HG02678 (cell line): ENCODE data around the gene TSPAN18.

Experiments used
- ATAC-seq: cut with Tn5 transposase; IDR thresholded peaks from one replicate; pipeline ENCODE4 v1.9.1; 2021; ENCODE audit warnings: mild to moderate bottlenecking, moderate library complexity; ENCODE audit not compliant: unreplicated experiment

The TSPAN18 gene

GRCh38 chr11:44726283-44727113 lies at the start of gene TSPAN18:
TSPAN18 (plus strand) TSS chr11:44726962; CDS start chr11:44906417, 179,455 bp downstream.
- ATAC-seq: peak; percentile 83

- no peak for ATAC-seq
Measured at GRCh38 chr11:44680982-44681597, 45.7 kb upstream of the TSPAN18 start.

- no peak for ATAC-seq
Measured at GRCh38 chr11:44681698-44682097, 45.1 kb upstream of the TSPAN18 start.

GRCh38 chr11:44684859-44685281 lies 41.9 kb upstream of the TSPAN18 start:
- ATAC-seq: no peak

- no peak for ATAC-seq
Measured at GRCh38 chr11:44687388-44687787, 39.4 kb upstream of the TSPAN18 start.

GRCh38 chr11:44689265-44689664 lies 37.5 kb upstream of the TSPAN18 start:
- no peak for ATAC-seq

- ATAC-seq: no peak
Measured at GRCh38 chr11:44690651-44691050, 36.1 kb upstream of the TSPAN18 start.

GRCh38 chr11:44692460-44692859 lies 34.3 kb upstream of the TSPAN18 start:
- no peak for ATAC-seq

- no peak for ATAC-seq
Measured at GRCh38 chr11:44693654-44694119, 33.1 kb upstream of the TSPAN18 start.

- no peak for ATAC-seq
Measured at GRCh38 chr11:44694443-44694842, 32.3 kb upstream of the TSPAN18 start.

GRCh38 chr11:44695169-44695833 lies 31.5 kb upstream of the TSPAN18 start:
- no peak for ATAC-seq

GRCh38 chr11:44698252-44698912 lies 28.4 kb upstream of the TSPAN18 start:
- ATAC-seq: no peak

GRCh38 chr11:44699497-44700408 lies 27.0 kb upstream of the TSPAN18 start:
- ATAC-seq: no peak

- ATAC-seq: no peak
Measured at GRCh38 chr11:44701276-44701675, 25.5 kb upstream of the TSPAN18 start.

GRCh38 chr11:44702889-44703288 lies 23.9 kb upstream of the TSPAN18 start:
- no peak for ATAC-seq

GRCh38 chr11:44707094-44707493 lies 19.7 kb upstream of the TSPAN18 start:
- ATAC-seq: no peak

GRCh38 chr11:44708009-44708408 lies 18.8 kb upstream of the TSPAN18 start:
- ATAC-seq: no peak

GRCh38 chr11:44708523-44709280 lies 18.1 kb upstream of the TSPAN18 start:
- no peak for ATAC-seq

- no peak for ATAC-seq
Measured at GRCh38 chr11:44709281-44709562, 17.5 kb upstream of the TSPAN18 start.

- no peak for ATAC-seq
Measured at GRCh38 chr11:44709966-44710365, 16.8 kb upstream of the TSPAN18 start.
